Naive thymus-derived CD8-positive, alpha-beta T cell (primary cell): ENCODE measurements around the gene HOXC11. TPM values are rescaled to one million over a fixed set of nuclear protein-coding genes. Genes with fewer than 3 reads are reported as not detected.

Experiments
- ATAC-seq, 2 donors: fragments of 150-1000 bp; cut with Tn5 transposase in 1 of 2; sonication (Bioruptor Pico), chemical (Tn5 transposase) in 1 of 2; 1 replicate in 1 of 2; 2 replicates in 1 of 2; pipeline ENCODE4 v1.10.0; 2021; ENCODE audit warnings: mild to moderate bottlenecking in 2 of 2, moderate library complexity in 2 of 2
- POLR2A ChIA-PET: fragments of 350-600 bp; sonication (Branson Sonifier 250); formaldehyde crosslinking; loops from one replicate; lab custom pipeline; 2021; ENCODE audit warnings: antibody characterized with exemption; lab: Charles Lee
- DNase-seq, 10 donors: peaks; one replicate each; pipeline versions ENCODE4 v3.0.0 to v3.0.0-alpha.2; 2020 to 2022
- H3K27ac Mint-ChIP-seq, 10 donors: one replicate each; pipeline ENCODE4 v1.8.0; 2020 to 2022; ENCODE audit warnings: mild to moderate bottlenecking in 10 of 10, mixed read lengths in 10 of 10, moderate library complexity in 4 of 10, inconsistent platforms in 1 of 10
- H3K27me3 Mint-ChIP-seq, 5 donors: one replicate each; pipeline ENCODE4 v1.8.0; 2021 to 2022; ENCODE audit warnings: mixed read lengths in 5 of 5
- H3K36me3 Mint-ChIP-seq, 3 donors: one replicate each; pipeline ENCODE4 v1.8.0; 2020 to 2022; ENCODE audit warnings: mixed read lengths in 3 of 3, mild to moderate bottlenecking in 2 of 3, inconsistent platforms in 1 of 3
- H3K4me1 Mint-ChIP-seq, 4 donors: one replicate each; pipeline ENCODE4 v1.8.0; 2021 to 2022; ENCODE audit warnings: mixed read lengths in 4 of 4
- H3K4me3 Mint-ChIP-seq, 10 donors: one replicate each; pipeline ENCODE4 v1.8.0; 2020 to 2022; ENCODE audit warnings: mild to moderate bottlenecking in 10 of 10, mixed read lengths in 10 of 10, moderate library complexity in 6 of 10, inconsistent platforms in 1 of 10
- H3K9me3 Mint-ChIP-seq, 9 donors: one replicate each; pipeline ENCODE4 v1.8.0; 2020 to 2022; ENCODE audit warnings: mixed read lengths in 9 of 9, mild to moderate bottlenecking in 3 of 9, inconsistent platforms in 1 of 9, moderate library complexity in 1 of 9
- polyA plus RNA-seq, 3 donors: library from polyadenylated mRNA; unstranded; fragments of 300-500 nt; fragmentation: Illumina TruSeq; gene quantifications; one replicate each; pipeline ENCODE4 v1.2.3, GENCODE V29; 2021
- total RNA-seq, 8 experiments: library from RNA in 2 of 8; stranded (reverse) in 2 of 8; gene quantifications; one replicate each; pipeline ENCODE4 v1.2.3 and lab custom pipeline; 2021 to 2026

The HOXC11 gene
- total and polyA plus RNA-seq, 5 experiments from 2014 or later = not detected

- peaks cover 0 to 2% (median 0%) of the 10 kb centered on the region in 9 donors for H3K9me3 Mint-ChIP-seq
- H3K27ac Mint-ChIP-seq = no peak overlapping the region
- H3K36me3 Mint-ChIP-seq = no peaks in the 10 kb centered on the region
- peaks cover 16 to 84% (median 67%) of the 10 kb centered on the region in 5 donors for H3K27me3 Mint-ChIP-seq
- POLR2A ChIA-PET = no interaction called here
- H3K4me1 Mint-ChIP-seq = peaks cover 9 to 22% (median 17%) of the 10 kb centered on the region in 4 donors
- peak in 1 of 10 donors; percentile 19 for DNase-seq
- no peak overlapping the region for H3K4me3 Mint-ChIP-seq
- ATAC-seq = no peak
Measured at GRCh38 chr12:54020591-54021405, 47.9 kb downstream of the HOXC11 start.

GRCh38 chr12:54021432-54022013, 48.6 kb downstream of the HOXC11 start:
- Mint-ChIP-seq H3K4me1 (peaks cover 9 to 24% (median 16%) of the 10 kb centered on the region in 4 donors), H3K36me3 (no peaks in the 10 kb centered on the region), H3K27ac (peak overlapping the region in 1 of 10 donors; percentile 22), H3K4me3 (no peak overlapping the region), H3K9me3 (peaks cover 0 to 2% (median 0%) of the 10 kb centered on the region in 9 donors), H3K27me3 (peaks cover 17 to 92% (median 69%) of the 10 kb centered on the region in 5 donors)
- peak in 1 of 10 donors; percentile 47 for DNase-seq
- no peak for ATAC-seq
- POLR2A ChIA-PET = interaction anchor here (0.5 to 0.6 kb wide), 2 partner anchors 123 to 202 kb away, joined by 3 to 6 read pairs; no protein-coding TSS in a partner anchor

DNA sequence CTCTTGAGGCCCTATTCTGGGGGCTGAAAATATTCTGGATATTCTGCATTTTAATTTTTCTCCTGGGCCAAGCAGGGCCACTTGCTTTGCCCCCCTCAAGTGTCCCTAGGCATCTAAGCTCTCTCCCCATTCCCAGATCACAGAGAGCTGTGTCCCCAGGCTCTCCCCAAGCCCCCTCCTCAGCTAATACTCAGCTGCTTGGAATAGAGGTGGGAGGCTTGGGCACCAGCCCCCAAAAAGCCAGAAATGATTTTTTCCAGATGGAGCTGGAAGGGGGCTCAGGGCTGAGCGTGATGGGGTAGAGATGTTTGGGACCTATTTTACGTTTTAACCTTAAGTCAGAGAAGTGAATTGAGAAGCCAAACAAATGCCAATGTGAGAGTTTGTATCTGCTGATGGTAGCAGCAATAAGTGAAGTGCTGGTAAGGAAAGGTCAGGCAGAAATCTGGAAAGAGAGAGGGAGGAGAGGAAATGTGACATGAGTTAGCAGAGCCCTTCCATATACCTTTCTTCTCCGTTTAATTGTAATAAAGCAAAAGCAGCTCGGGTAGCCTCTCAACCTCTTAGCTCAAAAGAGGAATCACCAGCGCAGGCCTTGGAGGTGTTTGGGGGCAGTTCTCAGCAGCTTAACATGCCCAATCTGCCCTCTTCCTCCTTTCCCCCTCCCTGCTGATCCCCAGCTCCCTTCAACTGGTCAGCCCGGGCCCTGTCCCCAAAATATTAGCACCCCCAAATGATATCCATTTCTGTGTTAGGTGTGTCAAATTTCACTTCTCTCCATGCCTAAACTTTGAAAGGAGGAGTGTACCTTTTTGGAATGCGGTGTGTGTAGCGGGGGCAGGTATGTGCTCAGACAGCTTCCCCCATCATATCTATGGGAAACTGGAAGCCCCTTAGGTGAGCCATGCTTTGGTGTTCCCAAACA, 50.3 kb downstream of the HOXC11 start:
- H3K4me3 Mint-ChIP-seq = no peak overlapping the region
- ATAC-seq = no peak
- no peak overlapping the region for H3K27ac Mint-ChIP-seq
- POLR2A ChIA-PET = no interaction called here
- H3K27me3 Mint-ChIP-seq = peaks cover 21 to 92% (median 76%) of the 10 kb centered on the region in 5 donors
- H3K36me3 Mint-ChIP-seq = peaks cover 0 to 2% (median 0%) of the 10 kb centered on the region in 3 donors
- DNase-seq = peak in 1 of 10 donors; percentile 8
- H3K9me3 Mint-ChIP-seq = peaks cover 0 to 2% (median 0%) of the 10 kb centered on the region in 9 donors
- H3K4me1 Mint-ChIP-seq = peaks cover 6 to 22% (median 14%) of the 10 kb centered on the region in 4 donors

- ATAC-seq = no peak
- Mint-ChIP-seq H3K9me3 (peaks cover 0 to 2% (median 0%) of the 10 kb centered on the region in 9 donors), H3K27ac (no peak overlapping the region), H3K27me3 (peaks cover 27 to 98% (median 81%) of the 10 kb centered on the region in 5 donors), H3K36me3 (peaks cover 0 to 2% (median 0%) of the 10 kb centered on the region in 3 donors), H3K4me1 (peaks cover 6 to 28% (median 16%) of the 10 kb centered on the region in 4 donors), H3K4me3 (no peak overlapping the region)
- POLR2A ChIA-PET = interaction anchor here (1.0 kb wide), 1 partner anchor 15 kb away, joined by 5 read pairs; the partner anchor contains the start of gene HOXC8
- no peak for DNase-seq
Measured at GRCh38 chr12:54024127-54024526, 51.2 kb downstream of the HOXC11 start.

DNA sequence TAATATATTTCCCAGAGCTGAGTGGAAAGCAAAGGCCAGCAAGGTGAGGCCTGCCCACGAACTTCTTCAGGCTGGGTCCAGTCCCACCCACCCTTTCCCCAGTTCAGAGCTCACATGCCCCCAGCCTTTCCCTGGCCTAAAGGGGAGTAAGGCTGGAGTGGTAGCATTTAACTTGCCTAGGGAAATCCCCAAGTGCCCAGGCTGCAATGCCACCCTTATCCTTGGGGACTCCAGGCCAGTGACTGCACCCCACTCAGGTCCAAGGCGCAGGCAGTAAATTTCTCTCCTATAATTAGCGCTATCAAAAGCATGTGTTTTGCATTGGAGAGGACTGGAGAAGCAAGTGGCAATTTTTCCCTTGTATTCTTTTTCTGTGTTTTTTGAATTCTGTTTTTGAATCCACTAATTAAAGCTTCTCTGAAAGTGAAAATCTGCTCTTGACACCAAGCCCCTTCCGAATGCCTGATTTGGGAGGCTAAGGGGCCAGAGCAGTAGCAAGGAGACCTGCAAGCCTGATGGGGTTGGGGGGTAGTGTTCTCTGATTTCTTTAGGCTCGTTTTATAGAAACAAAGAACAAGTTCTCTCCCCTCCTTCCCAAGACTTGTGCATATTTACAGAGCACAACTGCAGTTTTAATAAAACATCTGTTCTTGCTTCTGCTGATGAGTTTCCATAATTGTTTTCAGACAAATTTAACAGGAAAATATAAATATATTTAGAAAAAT, 51.8 kb downstream of the HOXC11 start:
- ATAC-seq (no peak), DNase-seq (no peak)
- POLR2A ChIA-PET = interaction anchor here (1.0 kb wide), 1 partner anchor 15 kb away, joined by 5 read pairs; the partner anchor contains the start of gene HOXC8
- Mint-ChIP-seq H3K4me3 (no peak overlapping the region), H3K9me3 (peaks cover 0 to 2% (median 0%) of the 10 kb centered on the region in 9 donors), H3K27ac (no peak overlapping the region), H3K36me3 (peaks cover 0 to 2% (median 0%) of the 10 kb centered on the region in 3 donors), H3K4me1 (peaks cover 6 to 31% (median 16%) of the 10 kb centered on the region in 4 donors), H3K27me3 (peaks cover 31 to 98% (median 82%) of the 10 kb centered on the region in 5 donors)

GRCh38 chr12:54025499-54026405, 52.8 kb downstream of the HOXC11 start:
- Mint-ChIP-seq H3K9me3 (peaks cover 0 to 2% (median 0%) of the 10 kb centered on the region in 9 donors), H3K4me1 (peaks cover 6 to 33% (median 18%) of the 10 kb centered on the region in 4 donors), H3K27ac (peak overlapping the region in 1 of 10 donors; percentile 81), H3K4me3 (no peak overlapping the region), H3K27me3 (peaks cover 36 to 98% (median 81%) of the 10 kb centered on the region in 5 donors), H3K36me3 (peaks cover 0 to 2% (median 0%) of the 10 kb centered on the region in 3 donors)
- POLR2A ChIA-PET = interaction anchor here (1.3 kb wide), 1 partner anchor 180 kb away, joined by 3 read pairs; no protein-coding TSS in a partner anchor
- DNase-seq (no peak), ATAC-seq (no peak)

DNA sequence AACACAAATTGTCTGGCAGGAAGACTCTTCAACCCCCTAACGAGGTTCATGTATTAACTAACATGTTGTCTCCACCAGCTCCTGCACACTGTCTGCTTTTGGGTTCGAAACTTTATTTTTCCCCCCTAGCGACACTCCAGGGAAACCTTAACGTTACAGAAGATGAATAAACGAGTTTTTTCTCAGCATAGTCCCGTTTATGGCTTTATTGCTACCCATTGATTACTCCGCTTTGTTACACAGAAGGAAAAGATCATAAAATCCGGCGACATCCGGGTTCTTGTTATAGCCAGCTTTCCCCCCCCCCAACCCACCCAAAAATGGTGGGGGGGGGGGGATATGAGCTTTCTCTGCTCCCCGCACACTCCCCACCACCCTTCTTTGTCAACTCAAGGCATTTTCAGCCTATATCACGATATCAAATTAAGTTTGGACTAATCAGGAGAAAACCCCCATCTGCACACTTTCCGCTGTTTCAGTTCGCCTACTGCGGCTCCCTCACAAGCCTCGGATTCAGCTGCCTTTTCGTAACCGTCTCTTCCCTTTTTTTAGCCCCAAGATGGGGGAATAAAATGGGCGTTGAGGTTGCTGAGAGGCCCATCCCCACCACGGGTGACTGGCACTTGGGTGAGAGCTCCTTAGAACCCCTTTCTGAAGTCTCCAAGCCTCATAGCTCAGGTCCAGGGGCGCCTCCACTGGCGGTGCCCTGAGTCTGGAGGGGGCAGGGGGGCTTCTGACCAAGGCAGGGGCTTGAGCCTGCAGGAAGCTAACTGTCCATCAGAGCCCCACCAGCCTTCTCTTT, 53.9 kb downstream of the HOXC11 start:
- H3K27me3 Mint-ChIP-seq = peaks cover 37 to 98% (median 75%) of the 10 kb centered on the region in 5 donors

More for the DNA sequence above, 53.9 kb downstream of the HOXC11 start:
- no peak for ATAC-seq
- Mint-ChIP-seq H3K9me3 (peaks cover 0 to 2% (median 0%) of the 10 kb centered on the region in 9 donors), H3K36me3 (peaks cover 0 to 4% (median 2%) of the 10 kb centered on the region in 3 donors), H3K27ac (peak overlapping the region in 1 of 10 donors; percentile 24), H3K4me3 (peak overlapping the region in 3 of 10 donors; percentile 12 to 41 (median 38)), H3K4me1 (peaks cover 9 to 33% (median 19%) of the 10 kb centered on the region in 4 donors)
- no peak for DNase-seq
- POLR2A ChIA-PET = interaction anchor here (0.7 to 1.3 kb wide), 3 partner anchors 9 to 179 kb away, joined by 3 to 4 read pairs (median 3); no protein-coding TSS in a partner anchor
